Measurements from ENCODE around the gene ILK. TPM values are rescaled to one million over a fixed set of nuclear protein-coding genes. Genes with fewer than 3 reads are reported as not detected.

The ILK gene
- total RNA-seq, 1 donor from 2014 or later: 128 TPM

GRCh38 chr11:6629892-6630631 is 26.5 kb downstream of the ILK start:
- POLR2A ChIA-PET: interaction anchor here (1.2 to 1.3 kb wide), 2 partner anchors 9 to 12 kb away, joined by 4 read pairs; no protein-coding TSS in a partner anchor
- Mint-ChIP-seq H3K27ac (no peak overlapping the region), H3K4me3 (no peak overlapping the region), H3K9me3 (no peaks in the 10 kb centered on the region), H3K4me1 (peaks cover 20% of the 10 kb centered on the region), H3K36me3 (ENCODE audit: low read depth) (no peaks in the 10 kb centered on the region), H3K27me3 (no peaks in the 10 kb centered on the region)
- no peak for ATAC-seq (ENCODE audit: low read depth)
- CTCF ChIA-PET: interaction anchor here (0.9 kb wide), 1 partner anchor 11 kb away, joined by 3 read pairs; the partner anchor contains the start of gene TPP1
- intact Hi-C loops (cut with micrococcal nuclease): no loop called here
- TF ChIP-seq CTCF (IDR thresholded peaks at IDR 0.05): no peak
- no peak for DNase-seq

- Mint-ChIP-seq H3K4me1 (peaks cover 20% of the 10 kb centered on the region), H3K27ac (no peak overlapping the region), H3K36me3 (ENCODE audit: low read depth) (no peaks in the 10 kb centered on the region), H3K9me3 (no peaks in the 10 kb centered on the region), H3K4me3 (no peak overlapping the region), H3K27me3 (no peaks in the 10 kb centered on the region)
- ChIA-PET CTCF (interaction anchor here (1.2 kb wide), 1 partner anchor 37 kb away, joined by 5 read pairs; no protein-coding TSS in a partner anchor), POLR2A (no interaction called here)
- intact Hi-C loops (cut with micrococcal nuclease): no loop called here
- no peak for ATAC-seq (ENCODE audit: low read depth)
- TF ChIP-seq CTCF (IDR thresholded peaks at IDR 0.05): no peak
- DNase-seq: no peak
Measured at GRCh38 chr11:6630632-6631291, 27.2 kb downstream of the ILK start.

- TF ChIP-seq CTCF (IDR thresholded peaks at IDR 0.05): no peak
- Mint-ChIP-seq H3K9me3 (no peaks in the 10 kb centered on the region), H3K36me3 (ENCODE audit: low read depth) (no peaks in the 10 kb centered on the region), H3K4me1 (peaks cover 18% of the 10 kb centered on the region), H3K27ac (no peak overlapping the region), H3K27me3 (no peaks in the 10 kb centered on the region), H3K4me3 (no peak overlapping the region)
- ATAC-seq (ENCODE audit: low read depth) (no peak), DNase-seq (peak; percentile 11)
- ChIA-PET POLR2A (no interaction called here), CTCF (interaction anchor here (1.2 kb wide), 1 partner anchor 36 kb away, joined by 5 read pairs; no protein-coding TSS in a partner anchor)
- intact Hi-C loops (cut with micrococcal nuclease): no loop called here
Measured at GRCh38 chr11:6631361-6631890, 27.9 kb downstream of the ILK start.

GRCh38 chr11:6632116-6633073 is 28.8 kb downstream of the ILK start:
- Mint-ChIP-seq H3K27ac (no peak overlapping the region), H3K4me3 (no peak overlapping the region), H3K27me3 (no peaks in the 10 kb centered on the region), H3K9me3 (no peaks in the 10 kb centered on the region), H3K36me3 (ENCODE audit: low read depth) (no peaks in the 10 kb centered on the region), H3K4me1 (peaks cover 10% of the 10 kb centered on the region)
- intact Hi-C loops (cut with micrococcal nuclease): no loop called here
- no peak for TF ChIP-seq CTCF (IDR thresholded peaks at IDR 0.05)
- POLR2A ChIA-PET: no interaction called here
- ATAC-seq (ENCODE audit: low read depth): no peak
- DNase-seq: no peak
- CTCF ChIA-PET: no interaction called here

All from activated B cell treated with CpG ODN at 0.5 μM for 24 hours (primary cell).